Sigmoid colon (tissue), 7 donors: Measurements from ENCODE around the gene C14orf180. TPM values are rescaled to one million over a fixed set of nuclear protein-coding genes. Genes with fewer than 3 reads are reported as not detected.

Source experiments
- DNase-seq: peaks from one replicate; pipeline ENCODE4 v3.0.0-alpha.2; 2019
- H3K27ac ChIP-seq, 4 donors: fragments of 200-600 bp; sonication (generic); one replicate each; pipeline ENCODE4 v1.5.1; 2016 to 2019; ENCODE audit warnings: mild to moderate bottlenecking in 1 of 4
- H3K27me3 ChIP-seq, 3 donors: fragments of 200-600 bp; sonication (generic); one replicate each; pipeline ENCODE4 v1.5.1; 2019; ENCODE audit warnings: mild to moderate bottlenecking in 1 of 3
- H3K36me3 ChIP-seq, 4 donors: fragments of 200-600 bp; sonication (generic); one replicate each; pipeline ENCODE4 v1.5.1; 2016 to 2019
- H3K4me1 ChIP-seq, 4 donors: fragments of 200-600 bp; sonication (generic); one replicate each; pipeline ENCODE4 v1.5.1; 2017 to 2019
- H3K4me3 ChIP-seq, 4 donors: fragments of 200-600 bp; sonication (generic); one replicate each; pipeline ENCODE4 v1.5.1; 2017 to 2019; ENCODE audit warnings: mild to moderate bottlenecking in 2 of 4, moderate library complexity in 1 of 4
- H3K9me3 ChIP-seq, 4 donors: fragments of 200-600 bp in 3 of 4; sonication (generic) in 3 of 4; one replicate each; pipeline versions ENCODE4 v1.5.1 to v1.6.1; 2013 to 2019
- EP300 ChIP-seq, 4 donors: sonication (generic); formaldehyde crosslinking; IDR thresholded peaks; one replicate each; pipeline ENCODE4 v1.6.1; 2017; ENCODE audit warnings: antibody characterized with exemption in 4 of 4
- POLR2A ChIP-seq, 2 donors: fragments of 450-650 bp; IDR thresholded peaks; one replicate each; pipeline ENCODE4 v1.6.1; 2016; ENCODE audit warnings: antibody characterized with exemption in 2 of 2, mild to moderate bottlenecking in 2 of 2, moderate library complexity in 2 of 2
- POLR2AphosphoS5 ChIP-seq, 4 donors: sonication (generic); formaldehyde crosslinking; IDR thresholded peaks; one replicate each; pipeline ENCODE4 v1.6.1; 2017; ENCODE audit warnings: antibody characterized with exemption in 4 of 4
- WGBS, 2 donors: extraction: QIAGEN DNeasy Blood & Tissue Kit; methylation state at CpG; one replicate each; pipeline ENCODE4 v1.1.7; 2013; 5-methylcytosine and 5-hydroxymethylcytosine counted together
- intact Hi-C: fragments of 100-400 bp; cut with DNase I; formaldehyde crosslinking; loops from one replicate; pipeline ENCODE4 v1.15.1; 2023
- polyA plus RNA-seq, 3 donors: library from polyadenylated mRNA; stranded (reverse); fragments of 200-250 nt; gene quantifications; one replicate each; pipeline ENCODE4 v1.2.3, GENCODE V29; 2013
- total RNA-seq, 4 donors: library from RNA; depleted of rRNA; stranded (reverse); fragments of >200 nt; gene quantifications; one replicate each; pipeline ENCODE4 v1.1.0, GENCODE V29; 2016
- TF ChIP-seq, protein P1 (sequence below), 4 experiments: fragments of 450-650 bp in 3 of 4; fragments of 200-600 bp in 1 of 4; IDR thresholded peaks; one replicate each; pipeline ENCODE4 v1.5.1; 2016 to 2019; ENCODE audit warnings: antibody characterized with exemption in 4 of 4, mild to moderate bottlenecking in 3 of 4, moderate library complexity in 2 of 4
- donor health status: healthy with polysubstance abuse.
- donor health status: Bipolar disorder and iron deficiency.
- donor health status: healthy.

Gene C14orf180
- total and polyA plus RNA-seq, 7 donors: 0.16 to 5.0 (median 0.58) TPM; not detected in 1

DNA sequence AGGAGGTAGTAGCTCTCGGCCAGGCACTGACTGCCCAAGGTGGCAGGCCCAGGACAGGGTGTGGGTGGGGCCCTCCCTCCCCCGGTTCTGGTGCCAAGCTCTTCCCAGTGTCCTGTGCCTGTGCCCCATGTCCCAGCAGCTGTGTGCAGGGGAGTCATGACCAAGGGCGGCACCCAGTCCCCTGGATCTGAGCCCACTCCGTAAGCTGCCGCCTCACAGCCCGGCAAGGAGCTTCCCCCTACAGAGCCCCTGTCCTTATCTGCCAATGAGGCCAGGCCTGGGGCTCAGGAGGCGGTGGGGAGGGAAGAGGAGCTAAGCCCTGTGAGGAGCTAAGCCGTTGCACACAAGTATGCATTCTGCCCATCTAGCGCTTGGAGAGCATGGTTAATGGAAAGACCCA, 5.6 kb upstream of the C14orf180 start:
- no peaks in the 10 kb centered on the region for H3K9me3 ChIP-seq
- H3K27ac ChIP-seq: no peak overlapping the region
- H3K36me3 ChIP-seq: no peaks in the 10 kb centered on the region
- peaks cover 2 to 44% (median 14%) of the 10 kb centered on the region in 3 donors for H3K27me3 ChIP-seq
- intact Hi-C loops: no loop called here
- DNase-seq: no peak
- no peak for TF ChIP-seq POLR2A (IDR thresholded peaks at IDR 0.05)
- no peak for TF ChIP-seq EP300 (IDR thresholded peaks at IDR 0.05)
- TF ChIP-seq POLR2AphosphoS5 (IDR thresholded peaks at IDR 0.05): no peak
- TF ChIP-seq, protein P1, sequence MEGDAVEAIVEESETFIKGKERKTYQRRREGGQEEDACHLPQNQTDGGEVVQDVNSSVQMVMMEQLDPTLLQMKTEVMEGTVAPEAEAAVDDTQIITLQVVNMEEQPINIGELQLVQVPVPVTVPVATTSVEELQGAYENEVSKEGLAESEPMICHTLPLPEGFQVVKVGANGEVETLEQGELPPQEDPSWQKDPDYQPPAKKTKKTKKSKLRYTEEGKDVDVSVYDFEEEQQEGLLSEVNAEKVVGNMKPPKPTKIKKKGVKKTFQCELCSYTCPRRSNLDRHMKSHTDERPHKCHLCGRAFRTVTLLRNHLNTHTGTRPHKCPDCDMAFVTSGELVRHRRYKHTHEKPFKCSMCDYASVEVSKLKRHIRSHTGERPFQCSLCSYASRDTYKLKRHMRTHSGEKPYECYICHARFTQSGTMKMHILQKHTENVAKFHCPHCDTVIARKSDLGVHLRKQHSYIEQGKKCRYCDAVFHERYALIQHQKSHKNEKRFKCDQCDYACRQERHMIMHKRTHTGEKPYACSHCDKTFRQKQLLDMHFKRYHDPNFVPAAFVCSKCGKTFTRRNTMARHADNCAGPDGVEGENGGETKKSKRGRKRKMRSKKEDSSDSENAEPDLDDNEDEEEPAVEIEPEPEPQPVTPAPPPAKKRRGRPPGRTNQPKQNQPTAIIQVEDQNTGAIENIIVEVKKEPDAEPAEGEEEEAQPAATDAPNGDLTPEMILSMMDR (IDR thresholded peaks at IDR 0.05): no peak
- H3K4me1 ChIP-seq: peaks cover 0 to 1% (median 0%) of the 10 kb centered on the region in 4 donors
- WGBS, 2 donors: 60% methylated on average over 9 of the region's 9 CpGs
- no peak overlapping the region for H3K4me3 ChIP-seq

DNA sequence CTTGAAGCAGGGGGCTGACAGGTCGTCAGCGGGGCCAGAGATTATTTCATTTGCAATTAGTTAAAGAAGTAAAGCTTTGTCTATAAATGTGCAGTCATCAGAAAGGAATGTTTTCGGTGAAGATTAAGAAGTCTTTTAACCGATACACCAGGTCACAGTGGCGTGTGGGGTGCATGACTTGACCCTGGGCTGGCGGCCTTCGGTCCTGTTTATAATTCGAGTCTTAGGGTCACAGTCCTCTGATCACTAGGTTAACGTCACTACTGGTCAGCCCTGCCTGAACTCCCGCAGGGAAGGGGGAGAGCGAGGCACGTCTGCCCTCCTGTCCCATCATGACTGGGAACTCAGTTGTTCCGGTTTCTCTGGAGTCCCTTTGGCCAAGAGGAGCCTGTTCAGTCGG, 5.0 kb upstream of the C14orf180 start:
- peaks cover 2 to 43% (median 18%) of the 10 kb centered on the region in 3 donors for H3K27me3 ChIP-seq
- no peaks in the 10 kb centered on the region for H3K9me3 ChIP-seq
- 77 to 88% methylated on average over 14 of the region's 14 CpGs for WGBS, 2 donors
- DNase-seq: no peak
- peaks cover 0 to 7% (median 0%) of the 10 kb centered on the region in 4 donors for H3K4me1 ChIP-seq
- no peak overlapping the region for H3K4me3 ChIP-seq
- no peak overlapping the region for H3K27ac ChIP-seq
- TF ChIP-seq POLR2AphosphoS5 (IDR thresholded peaks at IDR 0.05) (no peak), EP300 (IDR thresholded peaks at IDR 0.05) (no peak), POLR2A (IDR thresholded peaks at IDR 0.05) (no peak)
- TF ChIP-seq, protein P1 (IDR thresholded peaks at IDR 0.05): no peak
- H3K36me3 ChIP-seq: no peaks in the 10 kb centered on the region
- intact Hi-C loops: no loop called here

DNA sequence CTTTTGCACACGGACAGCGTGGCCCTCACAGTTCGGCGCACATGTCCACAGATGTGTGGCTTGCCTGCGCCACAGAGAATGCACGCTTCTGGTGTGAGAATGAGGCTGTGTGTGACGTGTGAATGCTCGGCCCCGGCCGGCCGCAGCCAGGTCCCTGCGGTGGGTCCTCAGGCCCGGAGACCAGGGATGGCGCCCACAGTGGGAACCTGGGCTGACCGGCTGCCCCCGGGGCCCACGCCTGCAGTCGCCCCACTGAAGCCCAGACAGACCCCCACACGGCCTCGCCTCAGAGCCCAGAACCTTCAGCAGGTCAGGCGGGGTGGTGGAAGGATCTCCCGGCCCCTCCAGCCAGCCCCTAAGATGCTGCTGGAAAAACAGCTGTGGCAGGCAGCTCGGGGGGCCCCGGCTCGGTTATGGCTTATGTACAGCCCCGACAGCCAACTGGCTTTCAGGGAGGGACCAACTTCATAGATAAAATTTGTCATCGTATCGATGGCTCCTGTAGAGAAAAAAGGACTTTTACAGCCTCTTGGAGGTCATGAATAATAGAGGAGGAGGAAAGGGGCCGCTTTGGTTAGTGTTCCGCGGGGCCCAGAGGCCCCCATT, 4.5 kb upstream of the C14orf180 start:
- no peak for DNase-seq
- H3K36me3 ChIP-seq: no peaks in the 10 kb centered on the region
- H3K27me3 ChIP-seq: peaks cover 2 to 38% (median 18%) of the 10 kb centered on the region in 3 donors
- no peak overlapping the region for H3K4me3 ChIP-seq
- TF ChIP-seq POLR2A (IDR thresholded peaks at IDR 0.05) (no peak), POLR2AphosphoS5 (IDR thresholded peaks at IDR 0.05) (no peak), EP300 (IDR thresholded peaks at IDR 0.05) (no peak)
- TF ChIP-seq, protein P1 (IDR thresholded peaks at IDR 0.05): no peak
- intact Hi-C loops: no loop called here
- peaks cover 0 to 11% (median 0%) of the 10 kb centered on the region in 4 donors for H3K4me1 ChIP-seq
- no peaks in the 10 kb centered on the region for H3K9me3 ChIP-seq
- 89 to 92% methylated on average over 31 of the region's 31 CpGs for WGBS, 2 donors
- H3K27ac ChIP-seq: no peak overlapping the region

DNA sequence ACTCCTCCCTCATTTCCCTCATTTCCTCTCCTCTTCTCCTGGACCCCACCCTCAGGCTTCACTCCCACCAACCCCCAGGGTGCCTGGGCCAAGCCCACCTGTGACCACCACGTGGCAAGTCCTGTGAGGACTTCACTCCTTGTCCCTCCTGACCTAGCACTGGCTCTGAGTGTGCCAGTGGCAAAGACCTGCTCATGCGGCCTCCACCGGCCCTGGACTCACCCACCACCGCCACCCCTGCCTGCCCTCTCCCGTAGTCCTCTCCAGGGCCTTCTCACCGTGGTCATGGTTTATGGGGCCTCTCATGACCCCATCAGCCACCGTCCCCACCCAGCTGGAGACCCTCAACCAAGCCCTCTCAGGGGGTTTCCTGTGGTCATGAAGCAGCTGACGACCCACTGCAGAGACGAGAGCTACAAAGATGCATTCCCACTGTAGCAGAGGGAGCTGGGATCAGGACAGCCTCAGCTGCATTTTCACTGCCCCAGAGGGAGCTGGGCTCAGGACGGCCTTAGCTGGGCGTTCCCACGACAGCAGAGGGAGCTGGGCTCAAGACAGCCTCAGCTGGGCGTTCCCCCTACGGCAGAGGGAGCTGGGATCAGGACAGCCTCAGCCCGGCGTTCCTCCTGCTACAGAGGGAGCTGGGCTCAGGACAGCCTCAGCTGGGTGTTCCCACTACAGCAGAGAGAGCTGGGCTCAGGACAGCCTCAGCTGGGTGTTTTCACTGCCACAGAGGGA, 3.2 kb upstream of the C14orf180 start:
- TF ChIP-seq, protein P1 (IDR thresholded peaks at IDR 0.05): no peak
- TF ChIP-seq POLR2AphosphoS5 (IDR thresholded peaks at IDR 0.05) (no peak), EP300 (IDR thresholded peaks at IDR 0.05) (no peak), POLR2A (IDR thresholded peaks at IDR 0.05) (no peak)
- no peak for DNase-seq
- intact Hi-C loops: no loop called here
- no peak overlapping the region for H3K27ac ChIP-seq
- H3K4me1 ChIP-seq: peaks cover 0 to 18% (median 5%) of the 10 kb centered on the region in 4 donors
- H3K27me3 ChIP-seq: peaks cover 2 to 36% (median 18%) of the 10 kb centered on the region in 3 donors
- H3K36me3 ChIP-seq: no peaks in the 10 kb centered on the region
- WGBS, 2 donors: 39 to 63% methylated on average over 16 of the region's 16 CpGs
- H3K4me3 ChIP-seq: no peak overlapping the region
- H3K9me3 ChIP-seq: no peaks in the 10 kb centered on the region
